NCI-H146 treated with DMSO at 0.1 percent for 48 hours (cell line): Measurements from ENCODE around the gene SEC22A.
"Not testable (repeated sequence)": the region's sequence is repeated elsewhere in the genome, so short reads cannot be mapped to it uniquely, and the experiment has no call there.

Experiments
- DNase-seq: peaks from one replicate; lab custom pipeline; 2025; ENCODE audit not compliant: unreplicated experiment; lab: John Stamatoyannopoulos, UW

Gene SEC22A

GRCh38 chr3:123169930-123170329 is 31.8 kb upstream of the SEC22A start:
- no peak for DNase-seq

GRCh38 chr3:123180791-123181190 is 21.0 kb upstream of the SEC22A start:
- DNase-seq, result no peak

DNA sequence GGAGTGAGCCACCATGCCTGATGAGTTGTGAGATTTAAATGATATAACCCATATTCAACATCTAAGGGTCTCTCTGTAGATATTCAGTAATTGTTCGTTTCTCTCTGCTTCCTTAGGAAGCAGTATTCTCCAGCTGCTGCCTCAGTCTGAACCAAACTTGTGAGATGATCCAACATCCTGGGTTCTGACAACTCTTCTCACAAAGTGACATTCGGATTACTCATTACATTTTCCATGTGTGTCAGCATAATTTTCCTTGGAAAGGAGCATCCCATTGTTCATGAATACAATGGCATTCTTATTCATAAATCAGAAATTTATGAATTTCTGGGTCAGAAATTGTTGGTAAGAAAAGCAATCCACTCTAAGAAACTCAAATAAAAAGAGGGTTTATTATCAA is 15.0 kb upstream of the SEC22A start:
- no peak for DNase-seq

GRCh38 chr3:123188058-123188457 is 13.7 kb upstream of the SEC22A start:
- DNase-seq, result no peak

DNA sequence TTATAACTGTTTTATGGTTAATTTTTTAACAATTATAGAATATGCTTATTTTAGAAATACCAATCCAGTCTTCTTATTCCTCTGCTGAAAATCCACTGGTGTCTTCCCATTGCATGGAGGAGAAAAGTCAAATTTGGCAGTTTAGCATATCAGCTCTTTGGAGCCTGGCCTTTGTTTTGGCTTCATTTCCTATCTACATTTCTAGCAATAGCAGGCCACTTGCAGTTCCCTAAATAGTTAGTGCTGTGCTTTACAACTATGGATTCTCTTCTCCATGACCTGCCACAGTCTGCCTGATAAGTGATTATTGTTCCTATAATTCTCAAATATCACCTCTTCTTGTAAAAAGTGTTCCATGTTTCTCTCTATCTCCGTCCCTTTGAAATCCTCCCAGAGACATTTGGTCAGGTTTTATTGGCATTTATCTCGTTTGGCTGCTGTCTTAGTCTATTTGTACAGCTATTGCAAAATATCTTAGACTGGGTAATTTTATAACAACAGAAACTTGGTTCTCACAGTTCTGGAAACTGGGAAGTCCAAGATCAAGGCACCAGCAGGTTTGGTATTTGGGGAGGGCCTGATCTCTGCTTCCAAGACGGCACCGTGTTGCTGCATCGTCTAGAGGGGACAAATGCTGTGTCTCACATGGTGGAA is 8.2 kb upstream of the SEC22A start:
- DNase-seq, result no peak

DNA sequence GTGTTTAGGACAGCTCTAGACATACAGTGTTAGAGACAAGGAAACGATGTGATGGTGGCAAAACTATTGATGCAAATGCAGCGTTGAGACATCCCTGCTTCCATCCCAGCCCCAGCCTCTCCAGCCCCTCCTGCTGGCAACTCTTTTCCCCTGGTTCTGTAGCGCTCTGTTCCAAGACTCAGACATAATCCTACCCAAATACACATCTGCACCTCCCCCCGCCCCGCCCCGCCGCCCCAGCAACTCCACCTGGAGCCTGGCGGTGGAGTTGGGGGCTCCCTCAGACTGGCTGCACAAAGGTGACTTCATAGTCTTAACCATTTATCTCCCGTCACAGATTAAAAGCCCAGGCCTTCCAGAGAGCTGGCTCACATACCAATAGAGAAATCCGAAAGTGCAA is 7.2 kb upstream of the SEC22A start:
- DNase-seq, result no peak

- DNase-seq, result no peak
These were observed 3.4 kb upstream of the SEC22A start for GRCh38 chr3:123198372-123198771.

GRCh38 chr3:123201223-123201556 is 553 bp upstream of the SEC22A start:
- no peak for DNase-seq

GRCh38 chr3:123202451-123202850 is 708 bp downstream of the SEC22A start:
- peak; percentile 19 for DNase-seq

- no peak for DNase-seq
These were observed 17.2 kb downstream of the SEC22A start for GRCh38 chr3:123218990-123219389.

DNA sequence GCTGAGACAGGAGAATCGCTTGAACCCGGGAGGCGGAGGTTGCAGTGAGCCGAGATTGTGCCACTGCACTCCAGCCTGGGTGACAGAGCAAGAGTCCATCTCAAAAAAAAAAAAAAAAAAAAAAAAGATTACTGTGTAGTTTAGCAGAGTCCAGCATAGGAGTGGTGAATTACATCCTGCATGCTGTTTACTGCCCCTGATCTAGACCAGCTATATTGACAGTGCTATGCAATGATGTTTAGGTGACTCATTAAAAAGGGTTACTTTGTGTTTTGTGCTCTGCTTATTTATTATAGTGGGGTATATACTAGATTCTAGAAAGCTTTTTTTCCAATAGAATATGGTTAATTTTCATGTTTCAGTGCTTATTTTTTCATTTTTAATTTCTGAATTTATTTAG is 19.6 kb downstream of the SEC22A start:
- DNase-seq, result not testable (repeated sequence)

DNA sequence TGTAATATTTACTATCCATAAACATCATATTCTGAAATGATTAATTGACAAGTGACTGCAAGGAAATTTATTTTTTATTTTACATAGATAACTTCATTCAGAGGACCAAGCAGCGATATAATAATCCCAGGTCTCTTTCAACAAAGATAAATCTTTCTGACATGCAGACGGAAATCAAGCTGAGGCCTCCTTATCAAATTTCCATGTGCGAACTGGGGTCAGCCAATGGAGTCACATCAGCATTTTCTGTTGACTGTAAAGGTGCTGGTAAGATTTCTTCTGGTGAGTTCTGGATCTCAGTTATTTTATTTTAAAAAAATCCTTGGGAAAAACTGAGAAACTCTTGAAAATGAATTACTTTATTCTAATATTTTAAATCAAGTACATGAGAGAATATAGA is 23.3 kb downstream of the SEC22A start:
- no peak for DNase-seq

DNA sequence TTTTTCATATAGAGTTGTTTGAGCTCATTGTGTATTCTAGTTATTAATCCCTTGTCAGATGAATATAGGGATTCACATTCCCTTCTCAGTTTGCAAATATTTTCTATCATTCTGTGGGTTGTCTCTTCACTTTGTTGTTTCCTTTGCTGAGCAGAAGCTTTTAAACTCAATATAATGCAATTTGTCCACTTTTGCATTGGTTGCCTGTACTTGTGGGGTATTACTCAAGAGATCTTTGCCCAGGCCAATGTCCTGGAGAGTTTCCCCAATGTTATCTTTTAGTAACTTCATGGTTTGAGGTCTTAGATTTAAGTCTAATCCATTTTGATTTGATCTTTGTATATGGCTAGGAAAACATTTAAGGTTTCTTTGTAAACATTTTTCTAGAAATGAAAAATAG is 24.8 kb downstream of the SEC22A start:
- no peak for DNase-seq

- no peak for DNase-seq
These were observed 27.4 kb downstream of the SEC22A start for GRCh38 chr3:123229145-123229544.

- no peak for DNase-seq
These were observed 35.2 kb downstream of the SEC22A start for GRCh38 chr3:123236902-123237301.

GRCh38 chr3:123239186-123239585 is 37.4 kb downstream of the SEC22A start:
- DNase-seq, result not testable (repeated sequence)

GRCh38 chr3:123239756-123240155 is 38.0 kb downstream of the SEC22A start:
- no peak for DNase-seq

- DNase-seq, result no peak
These were observed 42.4 kb downstream of the SEC22A start for GRCh38 chr3:123244128-123244527.

- no peak for DNase-seq
These were observed 45.1 kb downstream of the SEC22A start for GRCh38 chr3:123246866-123247265.

DNA sequence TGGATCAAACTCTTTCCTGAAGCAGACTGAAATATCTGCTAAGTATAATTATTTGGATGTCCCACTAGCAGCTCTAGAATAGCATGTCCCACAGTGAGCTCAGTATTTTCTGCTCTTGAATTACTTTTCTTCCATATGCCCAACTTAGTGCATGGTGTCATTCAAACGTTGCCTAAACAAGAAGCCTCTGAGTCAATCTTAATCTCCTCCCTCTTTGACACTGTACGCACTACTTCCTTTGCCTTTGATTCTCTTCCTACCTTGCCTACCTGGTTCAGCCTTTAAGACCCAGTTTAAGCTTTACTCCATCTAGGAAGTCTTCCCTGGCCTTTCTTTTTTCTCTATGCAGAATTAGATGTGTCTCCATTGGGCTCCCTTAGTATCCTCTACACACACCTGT is 54.5 kb downstream of the SEC22A start:
- no peak for DNase-seq

DNA sequence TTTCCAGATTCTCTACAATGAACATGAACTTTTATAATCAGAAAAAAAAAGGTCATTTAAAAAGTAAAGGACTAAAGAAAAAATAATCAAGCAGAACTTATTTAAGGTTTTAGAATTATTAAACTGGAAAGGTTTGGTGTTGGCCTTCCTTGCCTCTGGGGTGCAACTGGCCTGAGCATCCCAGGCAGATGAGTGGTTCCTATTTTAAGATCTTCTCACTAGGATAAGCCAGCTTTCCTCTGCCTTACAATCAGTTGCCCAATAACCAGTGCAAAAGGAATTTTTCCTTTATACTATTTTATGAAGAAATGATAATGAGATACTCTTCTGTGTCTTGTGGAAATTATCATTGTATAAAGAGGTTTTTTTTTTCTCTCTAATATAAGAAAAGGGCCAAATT is 56.6 kb downstream of the SEC22A start:
- DNase-seq, result no peak

- peak; percentile 79 for DNase-seq
These were observed 57.2 kb downstream of the SEC22A start for GRCh38 chr3:123258811-123259420.

DNA sequence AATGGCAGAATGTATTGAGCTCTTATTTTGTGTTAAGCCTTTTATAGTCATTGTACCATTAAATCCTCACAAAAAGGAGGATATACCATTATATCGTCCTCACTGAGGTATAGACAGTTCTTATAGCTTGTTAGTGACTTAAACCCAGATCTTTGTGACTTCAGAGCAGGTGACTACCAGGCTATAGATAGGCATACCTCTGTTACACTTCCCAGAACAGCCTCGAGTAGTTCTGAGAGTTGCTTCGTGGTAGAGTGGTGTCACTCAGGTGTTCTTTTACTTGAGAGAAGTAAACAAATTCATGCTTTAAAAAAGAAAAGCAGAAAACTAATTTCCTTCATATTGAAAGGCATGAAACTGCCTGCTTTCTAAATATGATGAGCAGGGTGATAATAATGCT is 59.9 kb downstream of the SEC22A start:
- DNase-seq, result no peak
